Dermis lymphatic vessel endothelial cell (primary cell): ENCODE data around the gene SEC16A. TPM values are rescaled to one million over a fixed set of nuclear protein-coding genes. Genes with fewer than 3 reads are reported as not detected.

Experiments used
- total RNA-seq: library from RNA; depleted of rRNA; stranded (reverse); fragments of >200 nt; gene quantifications from 2 replicates; pipeline ENCODE4 v1.2.1, GENCODE V29; 2014

Gene SEC16A
- 13.2 and 15.3 TPM in 2 replicates for total RNA-seq

GRCh38 chr9:136482793-136483588, at the start of gene SEC16A:
Gene SEC16A, minus strand, starts transcription at chr9:136483040. Its CDS starts 5,425 bp downstream, at chr9:136477615.

GRCh38 chr9:136439481-136440408, 43.1 kb downstream of the SEC16A start, which contains the start of gene INPP5E:
Gene INPP5E, minus strand, starts transcription at chr9:136439845. Its CDS starts 426 bp downstream, at chr9:136439419.

GRCh38 chr9:136410500-136411287, 72.1 kb downstream of the SEC16A start, which contains the start of the genes ENTR1 and PMPCA:
Gene ENTR1, minus strand, starts transcription at chr9:136410614. Its CDS starts 217 bp downstream, at chr9:136410397.
Gene PMPCA, plus strand, starts transcription at chr9:136410658. Its CDS starts 11 bp downstream, at chr9:136410669.

GRCh38 chr9:136400038-136400834, 82.6 kb downstream of the SEC16A start, which contains the start of gene SNAPC4:
Gene SNAPC4, minus strand, starts transcription at chr9:136400170. Its CDS starts 1,742 bp downstream, at chr9:136398428.

Other genes with a start within 250 kb of the SEC16A start
- 5.3 and 5.9 TPM in 2 replicates for gene QSOX2, start 237.2 kb downstream of the SEC16A start, total RNA-seq
- gene CCDC187, start 178.9 kb downstream of the SEC16A start, total RNA-seq: not detected in 2 replicates
- 13.8 and 19.9 TPM in 2 replicates for gene GPSM1, start 155.5 kb downstream of the SEC16A start, total RNA-seq
- 10.0 and 11.8 TPM in 2 replicates for gene DNLZ, start 119.3 kb downstream of the SEC16A start, total RNA-seq
- 0.09 and 0.43 TPM in 2 replicates for gene CARD9, start 109.4 kb downstream of the SEC16A start, total RNA-seq
- 2.9 and 5.8 TPM in 2 replicates for gene SNAPC4, start 82.9 kb downstream of the SEC16A start, total RNA-seq
- 21.9 and 22.3 TPM in 2 replicates for gene ENTR1, start 72.4 kb downstream of the SEC16A start, total RNA-seq
- gene PMPCA, start 72.4 kb downstream of the SEC16A start, total RNA-seq: 33.1 and 38.8 TPM in 2 replicates
- gene INPP5E, start 43.2 kb downstream of the SEC16A start, total RNA-seq: 3.3 and 3.5 TPM in 2 replicates
- 66.1 and 122 TPM in 2 replicates for gene NOTCH1, start 63.0 kb upstream of the SEC16A start, total RNA-seq
- 364 and 407 TPM in 2 replicates for gene EGFL7, start 179.9 kb upstream of the SEC16A start, total RNA-seq
- 38.1 and 43.9 TPM in 2 replicates for gene AGPAT2, start 204.4 kb upstream of the SEC16A start, total RNA-seq
- gene DIPK1B, start 229.5 kb upstream of the SEC16A start, total RNA-seq: 53.4 and 56.1 TPM in 2 replicates